Effector memory CD4-positive, alpha-beta T cell (primary cell): Measurements from ENCODE around the gene COL9A3.

Source experiments
- DNase-seq, 3 donors: peaks; one replicate each; pipeline ENCODE4 v3.0.0-alpha.2; 2020
- H3K27ac ChIP-seq: 2 replicates; pipeline ENCODE4 v1.7.0; 2013; ENCODE audit warnings: mild to moderate bottlenecking, low read length, moderate library complexity; ENCODE audit not compliant: insufficient read depth, poor library complexity, severe bottlenecking
- H3K27me3 ChIP-seq: replicated peaks from 2 replicates; pipeline ENCODE4 v1.7.0; 2013; ENCODE audit warnings: mild to moderate bottlenecking, low read length; ENCODE audit not compliant: insufficient read depth, control insufficient read depth, poor library complexity, severe bottlenecking
- H3K36me3 ChIP-seq: 2 replicates; pipeline ENCODE4 v1.7.0; 2013; ENCODE audit warnings: mild to moderate bottlenecking, low read length, moderate library complexity; ENCODE audit not compliant: control insufficient read depth, insufficient read depth
- H3K4me1 ChIP-seq: 2 replicates; pipeline ENCODE4 v1.7.0; 2013; ENCODE audit warnings: low read length, mild to moderate bottlenecking; ENCODE audit not compliant: control insufficient read depth, insufficient read depth, poor library complexity, severe bottlenecking
- H3K4me3 ChIP-seq: 2 replicates; pipeline ENCODE4 v1.7.0; 2013; ENCODE audit warnings: low read length, low read depth, mild to moderate bottlenecking; ENCODE audit not compliant: insufficient read depth, poor library complexity, severe bottlenecking
- H3K9me3 ChIP-seq: 2 replicates; pipeline ENCODE4 v1.7.0; 2013; ENCODE audit warnings: mild to moderate bottlenecking, low read length, moderate library complexity; ENCODE audit not compliant: control insufficient read depth

The COL9A3 gene

DNA sequence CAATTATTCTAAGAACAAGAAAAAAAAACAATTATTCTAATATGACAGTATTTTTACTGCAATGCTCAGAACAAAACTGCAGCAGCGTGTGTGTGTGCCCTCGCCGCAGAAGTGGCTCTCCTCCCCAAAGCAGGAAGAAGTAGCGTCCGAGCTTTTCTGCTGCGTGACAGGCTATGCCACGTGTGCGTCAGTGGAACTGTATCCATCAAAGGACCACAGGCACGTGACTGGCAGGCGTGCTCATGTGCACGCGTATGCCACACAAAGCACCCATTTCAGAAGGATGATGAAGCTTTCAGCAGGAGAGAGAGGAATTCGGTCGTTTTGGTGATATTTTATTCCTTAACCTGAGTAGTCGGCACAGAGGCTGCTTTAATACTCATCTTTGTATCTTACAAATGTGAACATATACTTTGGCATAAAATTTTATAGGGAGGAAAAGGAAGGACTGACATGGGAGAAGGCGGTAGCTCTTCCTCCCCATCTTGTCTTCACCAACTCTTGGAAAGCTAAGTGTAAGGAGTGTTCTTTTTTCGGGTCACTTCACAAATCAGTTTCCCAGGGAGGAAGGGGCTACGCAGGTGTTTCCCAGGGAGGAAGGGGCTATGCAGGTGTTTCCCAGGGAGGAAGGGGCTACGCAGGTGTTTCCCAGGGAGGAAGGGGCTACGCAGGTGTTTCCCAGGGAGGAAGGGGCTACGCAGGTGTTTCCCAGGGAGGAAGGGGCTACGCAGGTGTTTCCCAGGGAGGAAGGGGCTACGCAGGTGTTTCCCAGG lies 41.4 kb downstream of the COL9A3 start:
- no peaks in the 10 kb centered on the region for H3K36me3 ChIP-seq
- no peak for DNase-seq
- H3K27ac ChIP-seq = no peak overlapping the region
- H3K4me1 ChIP-seq = peaks cover 8% of the 10 kb centered on the region
- H3K4me3 ChIP-seq = no peak overlapping the region
- no peaks in the 10 kb centered on the region for H3K27me3 ChIP-seq
- no peaks in the 10 kb centered on the region for H3K9me3 ChIP-seq

GRCh38 chr20:62859721-62860120 lies 42.9 kb downstream of the COL9A3 start:
- no peaks in the 10 kb centered on the region for H3K36me3 ChIP-seq
- no peak overlapping the region for H3K27ac ChIP-seq

DNA sequence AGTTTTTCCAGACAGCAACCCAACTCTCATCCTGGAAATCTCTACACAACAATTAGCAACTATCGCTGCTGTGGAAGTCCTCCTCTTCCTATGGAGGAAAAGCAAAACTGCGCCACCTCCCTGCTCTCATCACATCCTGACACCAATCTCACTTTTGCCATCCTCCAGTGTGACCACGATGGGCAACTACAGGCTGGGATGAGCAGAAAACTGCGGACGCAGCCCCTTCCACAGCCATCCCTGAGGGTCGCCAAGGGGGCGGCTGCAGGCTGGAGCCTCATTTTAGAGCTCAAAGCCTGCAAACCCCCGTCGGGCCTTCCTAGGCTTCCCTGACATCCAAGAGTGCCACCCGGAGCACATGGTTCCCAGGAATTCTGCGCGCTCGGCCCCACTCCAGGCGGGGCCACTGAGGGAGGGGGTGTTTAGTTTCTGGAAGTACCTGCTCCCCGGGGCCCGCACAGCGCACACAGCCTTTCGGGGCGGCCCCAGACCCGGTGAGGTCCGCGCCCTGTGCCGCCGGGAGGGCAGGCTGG lies 43.6 kb downstream of the COL9A3 start:
- Histone ChIP-seq H3K4me3 (no peak overlapping the region), H3K9me3 (no peaks in the 10 kb centered on the region), H3K27me3 (no peaks in the 10 kb centered on the region), H3K4me1 (peaks cover 8% of the 10 kb centered on the region), H3K36me3 (no peaks in the 10 kb centered on the region), H3K27ac (no peak overlapping the region)
- no peak for DNase-seq

More at GRCh38 chr20:62859721-62860120, 42.9 kb downstream of the COL9A3 start:
- no peaks in the 10 kb centered on the region for H3K27me3 ChIP-seq
- no peak for DNase-seq
- H3K9me3 ChIP-seq = no peaks in the 10 kb centered on the region
- peaks cover 8% of the 10 kb centered on the region for H3K4me1 ChIP-seq
- H3K4me3 ChIP-seq = no peak overlapping the region

GRCh38 chr20:62860924-62861691 lies 44.3 kb downstream of the COL9A3 start:
- peak; percentile 22 to 36 (median 32) for DNase-seq
- Histone ChIP-seq H3K4me1 (peaks cover 8% of the 10 kb centered on the region), H3K4me3 (no peak overlapping the region), H3K9me3 (no peaks in the 10 kb centered on the region), H3K27me3 (no peaks in the 10 kb centered on the region), H3K27ac (no peak overlapping the region), H3K36me3 (no peaks in the 10 kb centered on the region)

DNA sequence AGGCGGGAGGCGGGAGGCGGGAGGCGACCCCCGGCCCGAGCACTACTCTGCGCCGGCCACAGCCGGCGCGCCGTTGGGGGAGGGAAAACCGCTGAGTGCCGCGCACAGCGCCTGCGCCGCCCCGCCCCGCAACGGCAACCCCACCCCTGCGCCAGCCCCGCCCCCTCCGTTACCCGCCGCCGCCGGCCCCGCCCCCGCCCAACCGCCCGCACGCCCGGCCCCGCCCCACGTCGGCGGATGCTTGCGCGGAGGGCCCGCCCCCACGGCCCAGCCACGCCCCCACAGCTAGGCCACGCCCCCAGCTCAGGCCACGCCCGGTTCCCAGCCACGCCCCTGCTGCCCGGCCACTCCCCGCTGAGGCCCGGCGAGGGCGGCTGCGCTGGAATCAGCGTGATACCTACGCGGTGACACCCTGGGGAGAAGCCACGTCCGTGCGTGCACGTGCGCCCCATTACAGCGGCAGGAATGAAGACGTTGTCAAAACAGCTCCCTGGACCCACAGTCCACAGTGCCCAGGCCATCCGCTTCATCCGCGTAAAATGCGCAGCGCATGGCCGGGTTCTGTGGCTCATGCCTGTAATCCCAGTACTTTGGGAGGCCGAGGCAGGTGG lies 45.0 kb downstream of the COL9A3 start, which contains the start of gene TCFL5:
TCFL5 (minus strand) TSS at position 97 of the 611 bp plus-strand sequence. CDS start 152 bp downstream, outside the sequence.
- Histone ChIP-seq H3K9me3 (no peaks in the 10 kb centered on the region), H3K4me3 (no peak within 1 kb of the TSS), H3K4me1 (peaks cover 8% of the 10 kb centered on the region), H3K27me3 (no peaks in the 10 kb centered on the region), H3K27ac (no peak within 1 kb of the TSS), H3K36me3 (no peaks in the 10 kb centered on the region)
- peak; percentile 88 to 92 (median 90) for DNase-seq

GRCh38 chr20:62864207-62864606 lies 47.4 kb downstream of the COL9A3 start:
- Histone ChIP-seq H3K36me3 (no peaks in the 10 kb centered on the region), H3K4me3 (no peak overlapping the region), H3K27ac (no peak overlapping the region), H3K27me3 (no peaks in the 10 kb centered on the region), H3K4me1 (peaks cover 8% of the 10 kb centered on the region), H3K9me3 (no peaks in the 10 kb centered on the region)
- no peak for DNase-seq

- Histone ChIP-seq H3K4me3 (no peak overlapping the region), H3K27ac (no peak overlapping the region), H3K27me3 (no peaks in the 10 kb centered on the region), H3K9me3 (no peaks in the 10 kb centered on the region), H3K4me1 (no peaks in the 10 kb centered on the region), H3K36me3 (no peaks in the 10 kb centered on the region)
- DNase-seq = no peak
Observed at GRCh38 chr20:62872184-62872847, 55.5 kb downstream of the COL9A3 start.

DNA sequence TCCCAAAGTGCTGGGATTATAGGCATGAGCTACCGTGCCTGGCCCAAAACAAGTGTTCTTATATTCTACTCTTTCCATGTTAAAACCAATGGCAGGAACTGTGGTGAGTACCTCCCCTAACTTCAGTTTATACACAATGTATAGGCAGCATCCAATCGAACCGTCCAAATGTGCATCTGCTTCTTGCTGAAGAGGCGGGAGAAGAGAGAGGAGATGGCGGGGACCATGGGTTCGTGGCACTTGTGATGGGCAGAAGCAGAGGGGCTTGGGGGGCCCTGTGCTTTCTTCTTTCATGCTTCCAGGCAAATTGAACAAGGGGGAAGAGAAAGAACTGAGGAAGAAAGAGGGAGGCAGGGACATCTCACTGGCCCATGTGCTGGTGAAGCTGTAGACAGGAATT lies 56.0 kb downstream of the COL9A3 start:
- Histone ChIP-seq H3K4me1 (no peaks in the 10 kb centered on the region), H3K36me3 (no peaks in the 10 kb centered on the region), H3K9me3 (no peaks in the 10 kb centered on the region), H3K27me3 (no peaks in the 10 kb centered on the region), H3K27ac (no peak overlapping the region), H3K4me3 (no peak overlapping the region)
- DNase-seq = no peak

DNA sequence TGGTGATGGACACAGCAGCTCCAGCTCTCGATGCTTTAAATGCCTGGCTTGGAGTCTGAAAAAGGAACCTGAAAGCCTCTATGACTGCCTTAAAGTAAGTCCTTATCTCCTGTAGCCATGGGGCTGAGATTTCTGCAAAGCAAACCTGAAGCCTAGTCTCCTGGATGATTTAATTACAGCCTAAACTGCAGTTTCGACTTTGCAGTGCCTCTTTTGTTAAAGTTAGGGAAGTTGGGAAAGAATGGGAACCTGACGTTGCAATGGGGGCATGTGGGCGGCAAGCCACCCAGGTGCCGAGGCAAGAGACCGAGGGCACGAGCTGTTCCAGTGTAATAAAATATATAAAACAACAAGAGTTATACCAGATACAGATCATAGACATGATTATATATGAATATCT lies 56.4 kb downstream of the COL9A3 start:
- H3K4me1 ChIP-seq = no peaks in the 10 kb centered on the region
- no peaks in the 10 kb centered on the region for H3K36me3 ChIP-seq
- no peak for DNase-seq
- no peaks in the 10 kb centered on the region for H3K9me3 ChIP-seq
- H3K27ac ChIP-seq = no peak overlapping the region
- no peak overlapping the region for H3K4me3 ChIP-seq
- no peaks in the 10 kb centered on the region for H3K27me3 ChIP-seq
